Uterus (tissue), 4 donors: ENCODE data around the gene C20orf204. TPM values are rescaled to one million over a fixed set of nuclear protein-coding genes. Genes with fewer than 3 reads are reported as not detected.

Experiments
- DNase-seq, 2 donors: peaks; one replicate each; pipeline ENCODE4 v3.0.0-alpha.2; 2019 to 2020
- H3K27ac ChIP-seq, 2 donors: fragments of 200-600 bp; sonication (generic); 1 replicate in 1 of 2; 2 replicates in 1 of 2; pipeline ENCODE4 v1.5.1; 2016 to 2018
- H3K27me3 ChIP-seq, 2 donors: fragments of 200-600 bp; sonication (generic); one replicate each; pipeline ENCODE4 v1.5.1; 2018 to 2019; ENCODE audit warnings: control low read depth in 1 of 2
- H3K36me3 ChIP-seq, 2 donors: fragments of 200-600 bp; sonication (generic); one replicate each; pipeline ENCODE4 v1.5.1; 2019; ENCODE audit warnings: control low read depth in 1 of 2
- H3K4me1 ChIP-seq, 2 donors: fragments of 200-600 bp; sonication (generic); one replicate each; pipeline ENCODE4 v1.5.1; 2018 to 2019; ENCODE audit warnings: control low read depth in 1 of 2
- H3K4me3 ChIP-seq, 2 donors: fragments of 200-600 bp; sonication (generic); 1 replicate in 1 of 2; 2 replicates in 1 of 2; pipeline ENCODE4 v1.5.1; 2018 to 2019; ENCODE audit warnings: mild to moderate bottlenecking in 1 of 2
- H3K9me3 ChIP-seq, 2 donors: fragments of 200-600 bp; sonication (generic); one replicate each; pipeline ENCODE4 v1.5.1; 2019; ENCODE audit warnings: control low read depth in 1 of 2
- CTCF ChIP-seq, 4 experiments: fragments of 200-600 bp in 2 of 4; fragments of 450-650 bp in 2 of 4; sonication (generic) in 2 of 4; IDR thresholded peaks; one replicate each; pipeline ENCODE4 v1.5.1; 2016 to 2019; ENCODE audit warnings: antibody characterized with exemption in 4 of 4, mild to moderate bottlenecking in 2 of 4, moderate library complexity in 1 of 4
- POLR2A ChIP-seq, 2 donors: fragments of 450-650 bp; IDR thresholded peaks; one replicate each; pipeline ENCODE4 v1.6.1; 2016; ENCODE audit warnings: antibody characterized with exemption in 2 of 2, mild to moderate bottlenecking in 1 of 2, moderate library complexity in 1 of 2
- intact Hi-C: fragments of 100-400 bp; cut with DNase I; formaldehyde crosslinking; loops from one replicate; pipeline ENCODE4 v1.15.1; 2023; ENCODE audit warnings: low total_unique reads
- total RNA-seq, 4 donors: library from RNA; depleted of rRNA in 3 of 4; stranded (reverse); fragments of >200 nt in 3 of 4; gene quantifications; one replicate each; pipeline versions ENCODE4 v1.1.0 to v1.2.4, GENCODE V29; 2014 to 2023
- donor health status: DM: yes; HTN: yes; CAD: no.

Gene C20orf204
- total RNA-seq, 4 donors from 2014 or later = 0.26 to 2.9 (median 1.9) TPM; not detected in 1

GRCh38 chr20:64065974-64066343 is 30.0 kb downstream of the C20orf204 start:
- no peaks in the 10 kb centered on the region for H3K27me3 ChIP-seq
- TF ChIP-seq POLR2A (IDR thresholded peaks at IDR 0.05) = no peak
- TF ChIP-seq CTCF (IDR thresholded peaks at IDR 0.05) = no peak
- no peak overlapping the region for H3K4me3 ChIP-seq
- intact Hi-C loops = no loop called here
- H3K4me1 ChIP-seq = peaks cover 0 to 20% of the 10 kb centered on the region in 2 donors
- DNase-seq = no peak
- no peaks in the 10 kb centered on the region for H3K36me3 ChIP-seq
- H3K27ac ChIP-seq = no peak overlapping the region
- H3K9me3 ChIP-seq = no peaks in the 10 kb centered on the region

GRCh38 chr20:64067005-64067632 is 31.1 kb downstream of the C20orf204 start:
- no peaks in the 10 kb centered on the region for H3K9me3 ChIP-seq
- TF ChIP-seq POLR2A (IDR thresholded peaks at IDR 0.05) = no peak
- TF ChIP-seq CTCF (IDR thresholded peaks at IDR 0.05) = no peak
- H3K4me1 ChIP-seq = peaks cover 0 to 18% of the 10 kb centered on the region in 2 donors
- intact Hi-C loops = no loop called here
- no peak for DNase-seq
- H3K27me3 ChIP-seq = no peaks in the 10 kb centered on the region
- H3K27ac ChIP-seq = no peak overlapping the region
- H3K36me3 ChIP-seq = no peaks in the 10 kb centered on the region
- no peak overlapping the region for H3K4me3 ChIP-seq

GRCh38 chr20:64067733-64068307 is 31.8 kb downstream of the C20orf204 start:
- H3K27ac ChIP-seq = no peak overlapping the region
- no peaks in the 10 kb centered on the region for H3K9me3 ChIP-seq
- H3K36me3 ChIP-seq = no peaks in the 10 kb centered on the region
- TF ChIP-seq POLR2A (IDR thresholded peaks at IDR 0.05) (no peak), CTCF (IDR thresholded peaks at IDR 0.05) (no peak)
- H3K4me1 ChIP-seq = peaks cover 0 to 14% of the 10 kb centered on the region in 2 donors
- H3K4me3 ChIP-seq = no peak overlapping the region
- H3K27me3 ChIP-seq = no peaks in the 10 kb centered on the region
- DNase-seq = no peak
- intact Hi-C loops = no loop called here

GRCh38 chr20:64068386-64069208 is 32.6 kb downstream of the C20orf204 start:
- H3K4me1 ChIP-seq = peaks cover 0 to 14% of the 10 kb centered on the region in 2 donors
- no peaks in the 10 kb centered on the region for H3K36me3 ChIP-seq

More at GRCh38 chr20:64068386-64069208, 32.6 kb downstream of the C20orf204 start:
- H3K4me3 ChIP-seq = no peak overlapping the region
- no peak overlapping the region for H3K27ac ChIP-seq
- H3K9me3 ChIP-seq = no peaks in the 10 kb centered on the region
- no peak for DNase-seq
- intact Hi-C loops = no loop called here
- TF ChIP-seq POLR2A (IDR thresholded peaks at IDR 0.05) (no peak), CTCF (IDR thresholded peaks at IDR 0.05) (no peak)
- no peaks in the 10 kb centered on the region for H3K27me3 ChIP-seq
